NCI-H1417 treated with DMSO at 0.1 percent for 48 hours (cell line): ENCODE data around the gene COL27A1.
"Not testable (repeated sequence)": the region's sequence is repeated elsewhere in the genome, so short reads cannot be mapped to it uniquely, and the experiment has no call there.

Experiments used
- DNase-seq: peaks from one replicate; lab custom pipeline; 2025; lab: John Stamatoyannopoulos, UW

COL27A1 gene

GRCh38 chr9:114123031-114123977, 32.0 kb upstream of the COL27A1 start:
- no peak for DNase-seq

- DNase-seq, result no peak
These were observed 31.2 kb upstream of the COL27A1 start for GRCh38 chr9:114124138-114124537.

GRCh38 chr9:114124666-114125475, 30.5 kb upstream of the COL27A1 start:
- DNase-seq, result no peak

GRCh38 chr9:114125476-114126013, 29.8 kb upstream of the COL27A1 start:
- DNase-seq, result no peak

GRCh38 chr9:114126247-114127060, 28.9 kb upstream of the COL27A1 start:
- no peak for DNase-seq

GRCh38 chr9:114128759-114129158, 26.6 kb upstream of the COL27A1 start:
- not testable (repeated sequence) for DNase-seq

GRCh38 chr9:114130141-114130540, 25.2 kb upstream of the COL27A1 start:
- no peak for DNase-seq

- DNase-seq, result no peak
These were observed 24.6 kb upstream of the COL27A1 start for GRCh38 chr9:114130624-114131277.

GRCh38 chr9:114131808-114132549, 23.4 kb upstream of the COL27A1 start:
- no peak for DNase-seq

GRCh38 chr9:114132550-114132918, 22.8 kb upstream of the COL27A1 start:
- no peak for DNase-seq

GRCh38 chr9:114134827-114135396, 20.4 kb upstream of the COL27A1 start:
- DNase-seq, result no peak

GRCh38 chr9:114137831-114138230, 17.5 kb upstream of the COL27A1 start:
- DNase-seq, result no peak

- no peak for DNase-seq
These were observed 16.8 kb upstream of the COL27A1 start for GRCh38 chr9:114138552-114138971.

- no peak for DNase-seq
These were observed 16.3 kb upstream of the COL27A1 start for GRCh38 chr9:114139071-114139470.

- no peak for DNase-seq
These were observed 14.9 kb upstream of the COL27A1 start for GRCh38 chr9:114140401-114140800.

- DNase-seq, result no peak
These were observed 14.5 kb upstream of the COL27A1 start for GRCh38 chr9:114140850-114141249.

GRCh38 chr9:114141553-114142402, 13.6 kb upstream of the COL27A1 start:
- no peak for DNase-seq

GRCh38 chr9:114143234-114143633, 12.1 kb upstream of the COL27A1 start:
- DNase-seq, result no peak

GRCh38 chr9:114146735-114147134, 8.6 kb upstream of the COL27A1 start:
- no peak for DNase-seq
